Esophagus muscularis mucosa (tissue), 3 donors: ENCODE data around the gene KCNAB3.

Experiments
- POLR2A ChIP-seq: fragments of 450-650 bp; IDR thresholded peaks from one replicate; pipeline ENCODE4 v1.6.1; 2017; ENCODE audit warnings: antibody characterized with exemption, moderate library complexity, mild to moderate bottlenecking, low read depth
- POLR2AphosphoS5 ChIP-seq, 2 donors: sonication (generic); formaldehyde crosslinking; IDR thresholded peaks; one replicate each; pipeline ENCODE4 v1.6.1; 2017; ENCODE audit warnings: antibody characterized with exemption in 2 of 2
- TF ChIP-seq, protein P1 (sequence below), 3 experiments: fragments of 200-600 bp in 2 of 3; fragments of 450-650 bp in 1 of 3; sonication (generic) in 2 of 3; IDR thresholded peaks; one replicate each; pipeline ENCODE4 v1.5.1; 2017 to 2019; ENCODE audit warnings: antibody characterized with exemption in 3 of 3, mild to moderate bottlenecking in 2 of 3, moderate library complexity in 1 of 3

GRCh38 chr17:7940743-7941142 is 11.1 kb upstream of the KCNAB3 start:
- no peak for TF ChIP-seq POLR2A
- TF ChIP-seq POLR2AphosphoS5 (IDR thresholded peaks at IDR 0.05), result no peak
- TF ChIP-seq, protein P1, sequence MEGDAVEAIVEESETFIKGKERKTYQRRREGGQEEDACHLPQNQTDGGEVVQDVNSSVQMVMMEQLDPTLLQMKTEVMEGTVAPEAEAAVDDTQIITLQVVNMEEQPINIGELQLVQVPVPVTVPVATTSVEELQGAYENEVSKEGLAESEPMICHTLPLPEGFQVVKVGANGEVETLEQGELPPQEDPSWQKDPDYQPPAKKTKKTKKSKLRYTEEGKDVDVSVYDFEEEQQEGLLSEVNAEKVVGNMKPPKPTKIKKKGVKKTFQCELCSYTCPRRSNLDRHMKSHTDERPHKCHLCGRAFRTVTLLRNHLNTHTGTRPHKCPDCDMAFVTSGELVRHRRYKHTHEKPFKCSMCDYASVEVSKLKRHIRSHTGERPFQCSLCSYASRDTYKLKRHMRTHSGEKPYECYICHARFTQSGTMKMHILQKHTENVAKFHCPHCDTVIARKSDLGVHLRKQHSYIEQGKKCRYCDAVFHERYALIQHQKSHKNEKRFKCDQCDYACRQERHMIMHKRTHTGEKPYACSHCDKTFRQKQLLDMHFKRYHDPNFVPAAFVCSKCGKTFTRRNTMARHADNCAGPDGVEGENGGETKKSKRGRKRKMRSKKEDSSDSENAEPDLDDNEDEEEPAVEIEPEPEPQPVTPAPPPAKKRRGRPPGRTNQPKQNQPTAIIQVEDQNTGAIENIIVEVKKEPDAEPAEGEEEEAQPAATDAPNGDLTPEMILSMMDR (IDR thresholded peaks at IDR 0.05), result no peak
